ENCODE results near the gene CFAP221. TPM values are rescaled to one million over a fixed set of nuclear protein-coding genes. Genes with fewer than 3 reads are reported as not detected.

CFAP221 gene
- total and polyA plus RNA-seq, 10 of the 15 experiments (the other 5 are each of a cell fraction or from before 2014, with no cell fraction given) = not detected

GRCh38 chr2:119681868-119682220 is 137.6 kb downstream of the CFAP221 start:
- no peak for ATAC-seq
- Histone ChIP-seq H3K9ac (ENCODE audit: control insufficient read depth, insufficient read depth, low read length) (no peak overlapping the region), H3K27ac (ENCODE audit: control insufficient read depth, insufficient read depth) (no peak overlapping the region), H3K4me3 (no peak overlapping the region), H3K36me3 (ENCODE audit: control insufficient read depth in 2 of 2, insufficient read depth in 2 of 2, low read length in 1 of 2) (peaks cover 3 to 9% of the 10 kb centered on the region in 2 experiments; a peak in 2 of 4 replicates), H3K79me2 (ENCODE audit: control insufficient read depth, insufficient read depth, low read length) (peaks cover 15% of the 10 kb centered on the region), H2AFZ (ENCODE audit: control insufficient read depth, low read depth, low read length) (no peak overlapping the region), H3K27me3 (replicated peaks in 1 of 2; ENCODE audit: control insufficient read depth in 2 of 2, insufficient read depth in 2 of 2, low read length in 1 of 2) (no peaks in the 10 kb centered on the region), H3K4me1 (ENCODE audit: control insufficient read depth, insufficient read depth, low read length) (peaks cover 7% of the 10 kb centered on the region), H4K20me1 (ENCODE audit: control insufficient read depth, insufficient read depth) (no peaks in the 10 kb centered on the region), H3K9me3 (replicated peaks; ENCODE audit: control insufficient read depth, insufficient read depth, low read length) (no peaks in the 10 kb centered on the region), H3K4me2 (ENCODE audit: control insufficient read depth, insufficient read depth) (no peak overlapping the region)
- RAD21 ChIA-PET (ENCODE audit: unreplicated experiment) = no interaction called here
- TF ChIP-seq SMAD1 (IDR thresholded peaks at IDR 0.05; ENCODE audit: low read depth, partially characterized antibody) (no peak), ZNF274 (IDR thresholded peaks at IDR 0.05; ENCODE audit: insufficient read depth, insufficient read length) (no peak), CBX5 (IDR thresholded peaks at IDR 0.05; ENCODE audit: low read depth) (no peak), SRF (IDR thresholded peaks at IDR 0.05; ENCODE audit: low read depth in 2 of 2, low read length in 2 of 2) (no peak), KDM1A (IDR thresholded peaks at IDR 0.05; ENCODE audit: borderline replicate concordance) (no peak), NKRF (conservative IDR thresholded peaks at IDR 0.05) (no peak), NBN (IDR thresholded peaks at IDR 0.05) (no peak)
- CTCF ChIA-PET = interaction anchor here (1.1 to 1.3 kb wide), 2 partner anchors 21 to 41 kb away, joined by 3 to 4 read pairs; no protein-coding TSS in a partner anchor
- intact Hi-C loops (cut with micrococcal nuclease; ENCODE audit: unreplicated experiment) (no loop called here), in situ Hi-C loops (cut with MboI) (no loop called here)
- SMC1A ChIA-PET (ENCODE audit: uncharacterized antibody, unreplicated experiment) = no interaction called here
- BruUV-seq (replicated peaks) = no TSS peak
- 33% methylated on average over 3 of the region's 4 CpGs for WGBS (ENCODE audit: insufficient coverage, insufficient replicate concordance, low lambda C conversion rate, missing lambda C conversion rate)
- no peak for DNase-seq (ENCODE audit: low read depth, low spot score)
- POLR2A ChIA-PET = interaction anchor here (0.6 kb wide), 1 partner anchor 77 kb away, joined by 4 read pairs; no protein-coding TSS in a partner anchor
- no peak for FAIRE-seq
